Peyer's patch (tissue), 4 donors: ENCODE data around the gene SLC16A5. TPM values are rescaled to one million over a fixed set of nuclear protein-coding genes. Genes with fewer than 3 reads are reported as not detected.
A peak's percentile ranks its signal among the peaks of the same experiment; 100 is the strongest.

ENCODE experiments used
- DNase-seq, 3 donors: peaks; one replicate each; pipeline ENCODE4 v3.0.0-alpha.2; 2017 to 2019
- H3K27ac ChIP-seq, 4 donors: fragments of 200-600 bp; sonication (generic); one replicate each; pipeline ENCODE4 v1.5.1; 2016 to 2019
- H3K27me3 ChIP-seq, 2 donors: fragments of 200-600 bp; sonication (generic); one replicate each; pipeline ENCODE4 v1.5.1; 2019
- H3K36me3 ChIP-seq, 3 donors: fragments of 200-600 bp; sonication (generic); one replicate each; pipeline ENCODE4 v1.5.1; 2016 to 2019
- H3K4me1 ChIP-seq, 4 donors: fragments of 200-600 bp; sonication (generic); one replicate each; pipeline ENCODE4 v1.5.1; 2016 to 2019
- H3K4me3 ChIP-seq, 4 donors: fragments of 200-600 bp; sonication (generic); 1 replicate in 3 of 4; 2 replicates in 1 of 4; pipeline ENCODE4 v1.5.1; 2016 to 2019; ENCODE audit warnings: mild to moderate bottlenecking in 1 of 4
- H3K9me3 ChIP-seq, 4 donors: fragments of 200-600 bp; sonication (generic); one replicate each; pipeline ENCODE4 v1.5.1; 2016 to 2019; ENCODE audit warnings: mild to moderate bottlenecking in 1 of 4
- POLR2A ChIP-seq, 2 donors: fragments of 450-650 bp; IDR thresholded peaks; one replicate each; pipeline ENCODE4 v1.5.1; 2017; ENCODE audit warnings: antibody characterized with exemption in 2 of 2, mild to moderate bottlenecking in 2 of 2, moderate library complexity in 2 of 2
- total RNA-seq, 4 donors: library from RNA; depleted of rRNA; stranded (reverse); fragments of >200 nt; gene quantifications; one replicate each; pipeline ENCODE4 v1.1.0, GENCODE V29; 2016
- TF ChIP-seq, protein P1 (sequence below), 6 experiments: fragments of 450-650 bp in 4 of 6; fragments of 200-600 bp in 2 of 6; sonication (generic) in 1 of 6; IDR thresholded peaks; one replicate each; pipeline ENCODE4 v1.5.1; 2017 to 2019; ENCODE audit warnings: antibody characterized with exemption in 6 of 6, mild to moderate bottlenecking in 3 of 6, moderate library complexity in 1 of 6

SLC16A5 gene
- total RNA-seq, 4 donors from 2014 or later = 47.9 to 211 (median 147) TPM

DNA sequence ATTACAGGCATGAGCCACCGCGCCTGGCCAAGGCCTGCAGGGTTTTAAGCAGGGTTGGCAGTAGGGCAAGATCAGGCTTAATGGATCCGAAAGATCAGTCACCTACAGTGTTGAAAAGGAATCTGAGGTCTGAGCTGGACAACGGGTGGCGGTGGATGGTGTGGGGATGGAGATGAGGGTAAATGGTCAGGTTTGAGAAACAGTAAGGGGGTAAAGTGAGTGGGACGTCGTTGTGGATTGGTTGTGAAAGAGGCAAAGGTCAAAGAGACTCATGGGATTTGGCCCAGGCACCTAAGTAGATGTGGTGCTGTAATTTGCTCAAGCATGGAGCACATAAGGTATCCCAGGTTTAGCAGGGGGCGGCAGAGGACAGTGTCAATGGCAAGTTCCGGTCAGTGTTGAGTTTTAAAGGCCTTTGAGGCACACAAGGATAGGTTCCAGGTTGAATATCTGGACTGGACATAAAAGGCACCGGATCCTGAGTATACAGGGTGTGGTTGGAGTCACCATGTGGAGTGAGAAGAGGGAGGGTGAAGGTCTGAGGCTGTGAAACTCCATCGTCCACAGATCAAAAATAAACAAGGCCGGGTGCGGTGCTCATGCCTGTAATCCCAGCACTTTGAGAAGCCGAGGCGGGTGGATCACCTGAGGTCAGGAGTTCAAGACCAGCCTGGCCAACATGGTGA, 1.1 kb upstream of the SLC16A5 start:
- peaks cover 0 to 51% (median 10%) of the 10 kb centered on the region in 4 donors for H3K4me1 ChIP-seq
- TF ChIP-seq, protein P1, sequence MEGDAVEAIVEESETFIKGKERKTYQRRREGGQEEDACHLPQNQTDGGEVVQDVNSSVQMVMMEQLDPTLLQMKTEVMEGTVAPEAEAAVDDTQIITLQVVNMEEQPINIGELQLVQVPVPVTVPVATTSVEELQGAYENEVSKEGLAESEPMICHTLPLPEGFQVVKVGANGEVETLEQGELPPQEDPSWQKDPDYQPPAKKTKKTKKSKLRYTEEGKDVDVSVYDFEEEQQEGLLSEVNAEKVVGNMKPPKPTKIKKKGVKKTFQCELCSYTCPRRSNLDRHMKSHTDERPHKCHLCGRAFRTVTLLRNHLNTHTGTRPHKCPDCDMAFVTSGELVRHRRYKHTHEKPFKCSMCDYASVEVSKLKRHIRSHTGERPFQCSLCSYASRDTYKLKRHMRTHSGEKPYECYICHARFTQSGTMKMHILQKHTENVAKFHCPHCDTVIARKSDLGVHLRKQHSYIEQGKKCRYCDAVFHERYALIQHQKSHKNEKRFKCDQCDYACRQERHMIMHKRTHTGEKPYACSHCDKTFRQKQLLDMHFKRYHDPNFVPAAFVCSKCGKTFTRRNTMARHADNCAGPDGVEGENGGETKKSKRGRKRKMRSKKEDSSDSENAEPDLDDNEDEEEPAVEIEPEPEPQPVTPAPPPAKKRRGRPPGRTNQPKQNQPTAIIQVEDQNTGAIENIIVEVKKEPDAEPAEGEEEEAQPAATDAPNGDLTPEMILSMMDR (IDR thresholded peaks at IDR 0.05) = no peak
- TF ChIP-seq POLR2A (IDR thresholded peaks at IDR 0.05) = peak in 1 of 2 donors; percentile 40
- no peaks in the 10 kb centered on the region for H3K9me3 ChIP-seq
- H3K27me3 ChIP-seq = no peaks in the 10 kb centered on the region
- no peaks in the 10 kb centered on the region for H3K36me3 ChIP-seq
- DNase-seq = peak in 2 of 3 donors; percentile 65 to 72
- peak overlapping the region in 3 of 4 donors; percentile 83 to 100 (median 95) for H3K27ac ChIP-seq
- H3K4me3 ChIP-seq = no peak overlapping the region

DNA sequence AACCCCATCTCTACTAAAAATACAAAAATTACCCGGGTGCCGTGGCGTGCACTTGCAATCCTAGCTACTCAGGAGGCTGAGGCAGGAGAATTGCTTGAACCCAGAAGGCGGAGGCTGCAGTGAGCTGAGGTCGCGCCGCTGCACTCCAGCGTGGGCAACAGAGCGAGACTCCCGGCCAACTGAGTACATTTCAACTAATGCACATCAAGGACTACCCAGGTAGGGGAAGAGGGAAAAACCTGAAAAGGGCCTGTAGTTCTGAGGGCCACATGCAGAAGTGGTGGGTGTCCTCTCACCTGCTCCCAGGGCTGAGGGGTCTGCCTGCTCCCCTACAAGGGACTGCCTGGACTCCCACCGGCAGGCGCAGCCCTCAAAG, 584 bp upstream of the SLC16A5 start:
- peak overlapping the region; percentile 52 to 88 (median 71) for H3K4me3 ChIP-seq
- peak overlapping the region; percentile 80 to 100 (median 89) for H3K27ac ChIP-seq
- H3K4me1 ChIP-seq = peaks cover 0 to 54% (median 10%) of the 10 kb centered on the region in 4 donors
- no peaks in the 10 kb centered on the region for H3K36me3 ChIP-seq
- H3K27me3 ChIP-seq = no peaks in the 10 kb centered on the region
- H3K9me3 ChIP-seq = no peaks in the 10 kb centered on the region
- TF ChIP-seq, protein P1 (IDR thresholded peaks at IDR 0.05) = no peak
- TF ChIP-seq POLR2A (IDR thresholded peaks at IDR 0.05) = no peak
- no peak for DNase-seq

GRCh38 chr17:75088465-75089417, 987 bp downstream of the SLC16A5 start:
- Histone ChIP-seq H3K4me3 (peak overlapping the region; percentile 52 to 88 (median 71)), H3K9me3 (no peaks in the 10 kb centered on the region), H3K4me1 (peaks cover 0 to 70% (median 10%) of the 10 kb centered on the region in 4 donors)

GRCh38 chr17:75090871-75091854, 3.4 kb downstream of the SLC16A5 start:
- H3K4me1 ChIP-seq = peaks cover 0 to 74% (median 10%) of the 10 kb centered on the region in 4 donors
- no peaks in the 10 kb centered on the region for H3K9me3 ChIP-seq
- H3K36me3 ChIP-seq = no peaks in the 10 kb centered on the region
- peak in 2 of 3 donors; percentile 83 to 89 for DNase-seq
- H3K27me3 ChIP-seq = no peaks in the 10 kb centered on the region
- peak overlapping the region; percentile 17 to 100 (median 89) for H3K27ac ChIP-seq
- TF ChIP-seq, protein P1 (IDR thresholded peaks at IDR 0.05) = no peak
- peak; percentile 46 to 65 for TF ChIP-seq POLR2A (IDR thresholded peaks at IDR 0.05)
- H3K4me3 ChIP-seq = peak overlapping the region in 2 of 4 donors; percentile 30 to 33

More at GRCh38 chr17:75088465-75089417, 987 bp downstream of the SLC16A5 start:
- Histone ChIP-seq H3K27me3 (no peaks in the 10 kb centered on the region), H3K36me3 (no peaks in the 10 kb centered on the region), H3K27ac (peak overlapping the region; percentile 80 to 100 (median 89))
- TF ChIP-seq POLR2A (IDR thresholded peaks at IDR 0.05) = peak; percentile 53 to 78
- TF ChIP-seq, protein P1 (IDR thresholded peaks at IDR 0.05) = no peak
- DNase-seq = peak in 2 of 3 donors; percentile 67 to 79
